ENCODE results near the gene LRRC18. TPM values are rescaled to one million over a fixed set of nuclear protein-coding genes. Genes with fewer than 3 reads are reported as not detected.

LRRC18 gene
- polyA plus RNA-seq, 2 of the 4 experiments (the other 2 are of a cell fraction): not detected

DNA sequence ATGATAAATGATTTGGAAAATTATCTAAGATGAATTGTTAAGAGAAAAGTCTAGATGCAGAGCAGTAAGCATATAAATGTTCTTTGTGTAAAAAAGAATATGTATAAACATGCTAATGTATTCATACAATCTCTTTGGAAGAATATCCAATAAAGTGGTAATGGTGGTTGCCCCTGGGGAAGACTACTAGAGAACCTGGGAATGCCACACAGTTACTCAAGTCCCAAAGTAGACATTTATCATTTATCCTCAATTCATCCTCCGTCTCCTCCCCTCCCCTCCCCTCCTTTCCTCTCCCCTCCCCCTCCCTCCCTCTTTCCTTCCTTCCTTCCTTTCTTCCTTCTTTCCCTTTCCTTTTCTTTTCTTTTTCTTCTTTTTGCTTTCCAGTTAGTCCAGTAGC is 51.7 kb downstream of the LRRC18 start:
- ChIA-PET CTCF (no interaction called here), POLR2A (no interaction called here)
- H3K9me3 ChIP-seq: no peaks in the 10 kb centered on the region
- ATAC-seq (no peak), FAIRE-seq (no peak), DNase-seq (ENCODE audit: low read depth in 1 of 2, low spot score in 1 of 2) (no peak)
- H3K4me3 ChIP-seq: no peak overlapping the region
- no peak for TF ChIP-seq TFCP2L1 (CRISPR knock-in tag; IDR thresholded peaks at IDR 0.05)
- no peak for TF ChIP-seq NR3C1 (IDR thresholded peaks at IDR 0.05)
- no peak for TF ChIP-seq CEBPB (IDR thresholded peaks at IDR 0.05)
- no peak for TF ChIP-seq HDAC2 (IDR thresholded peaks at IDR 0.05)
- TF ChIP-seq CBX8 (IDR thresholded peaks at IDR 0.05): no peak
- no peak for TF ChIP-seq HOXB13 (CRISPR knock-in tag; IDR thresholded peaks at IDR 0.05; ENCODE audit: low read depth)
- no peak for TF ChIP-seq BHLHE40 (IDR thresholded peaks at IDR 0.05; ENCODE audit: low read depth, low read length)
- WGBS (ENCODE audit: missing lambda C conversion rate): 24% methylated on average over 1 of the region's 1 CpG
- H3K4me2 ChIP-seq: no peak overlapping the region
- H3K27ac ChIP-seq: no peak overlapping the region
- no peaks in the 10 kb centered on the region for H3K4me1 ChIP-seq

GRCh38 chr10:48885376-48885775 is 54.3 kb downstream of the LRRC18 start:
- Histone ChIP-seq H3K27ac (no peak overlapping the region), H3K4me1 (no peaks in the 10 kb centered on the region), H3K9me3 (no peaks in the 10 kb centered on the region), H3K4me3 (no peak overlapping the region), H3K4me2 (no peak overlapping the region)
- ATAC-seq: peak; percentile 71 to 74; a peak in 3 of 6 replicates
- DNase-seq (ENCODE audit: low read depth in 1 of 2, low spot score in 1 of 2): peak; percentile 43 to 44
- TF ChIP-seq MAFK (IDR thresholded peaks at IDR 0.05; ENCODE audit: partially characterized antibody): no peak
- no peak for TF ChIP-seq SMC3 (IDR thresholded peaks at IDR 0.05)
- TF ChIP-seq RAD21 (conservative IDR thresholded peaks at IDR 0.05 in 1 of 2, IDR thresholded peaks at IDR 0.05 in 1 of 2): peak; percentile 17 to 51; a peak in 3 of 5 replicates
- no peak for TF ChIP-seq ATOH8 (CRISPR knock-in tag; IDR thresholded peaks at IDR 0.05; ENCODE audit: low read depth)
- FAIRE-seq: no peak
- WGBS (ENCODE audit: missing lambda C conversion rate): 2% methylated on average over 2 of the region's 2 CpGs
- POLR2A ChIA-PET: no interaction called here
- CTCF ChIA-PET: interaction anchor here (1.5 to 1.9 kb wide), 3 partner anchors 9 to 633 kb away, joined by 3 to 6 read pairs (median 5); no protein-coding TSS in a partner anchor

GRCh38 chr10:48884179-48885045 is 55.2 kb downstream of the LRRC18 start:
- DNase-seq (ENCODE audit: low read depth in 1 of 2, low spot score in 1 of 2): no peak

GRCh38 chr10:48883701-48884100 is 55.9 kb downstream of the LRRC18 start:
- ChIA-PET POLR2A (no interaction called here), CTCF (interaction anchor here (1.2 to 1.3 kb wide), 2 partner anchors 11 to 83 kb away, joined by 3 read pairs; no protein-coding TSS in a partner anchor)
- WGBS (ENCODE audit: missing lambda C conversion rate): 9% methylated on average over 4 of the region's 4 CpGs
- FAIRE-seq (no peak), ATAC-seq (no peak), DNase-seq (ENCODE audit: low read depth in 1 of 2, low spot score in 1 of 2) (no peak)
- Histone ChIP-seq H3K4me3 (no peak overlapping the region), H3K4me2 (no peak overlapping the region), H3K4me1 (no peaks in the 10 kb centered on the region), H3K9me3 (no peaks in the 10 kb centered on the region), H3K27ac (no peak overlapping the region)
- TF ChIP-seq NR3C1 (IDR thresholded peaks at IDR 0.05) (no peak), KDM5A (IDR thresholded peaks at IDR 0.05) (no peak), BHLHE40 (IDR thresholded peaks at IDR 0.05; ENCODE audit: low read depth, low read length) (no peak), TP53 (CRISPR knock-in tag; IDR thresholded peaks at IDR 0.05) (no peak), MAFK (IDR thresholded peaks at IDR 0.05; ENCODE audit: partially characterized antibody) (no peak), EP300 (IDR thresholded peaks at IDR 0.05) (no peak), POLR2A (IDR thresholded peaks at IDR 0.05; ENCODE audit: low read length) (no peak), BCL3 (IDR thresholded peaks at IDR 0.05) (no peak), ZNF302 (CRISPR knock-in tag; IDR thresholded peaks at IDR 0.05) (no peak), HES2 (IDR thresholded peaks at IDR 0.05) (no peak), HDAC2 (IDR thresholded peaks at IDR 0.05) (no peak)
- TF ChIP-seq, protein P1, sequence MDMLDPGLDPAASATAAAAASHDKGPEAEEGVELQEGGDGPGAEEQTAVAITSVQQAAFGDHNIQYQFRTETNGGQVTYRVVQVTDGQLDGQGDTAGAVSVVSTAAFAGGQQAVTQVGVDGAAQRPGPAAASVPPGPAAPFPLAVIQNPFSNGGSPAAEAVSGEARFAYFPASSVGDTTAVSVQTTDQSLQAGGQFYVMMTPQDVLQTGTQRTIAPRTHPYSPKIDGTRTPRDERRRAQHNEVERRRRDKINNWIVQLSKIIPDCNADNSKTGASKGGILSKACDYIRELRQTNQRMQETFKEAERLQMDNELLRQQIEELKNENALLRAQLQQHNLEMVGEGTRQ (IDR thresholded peaks at IDR 0.05): no peak
- TF ChIP-seq, protein P2, sequence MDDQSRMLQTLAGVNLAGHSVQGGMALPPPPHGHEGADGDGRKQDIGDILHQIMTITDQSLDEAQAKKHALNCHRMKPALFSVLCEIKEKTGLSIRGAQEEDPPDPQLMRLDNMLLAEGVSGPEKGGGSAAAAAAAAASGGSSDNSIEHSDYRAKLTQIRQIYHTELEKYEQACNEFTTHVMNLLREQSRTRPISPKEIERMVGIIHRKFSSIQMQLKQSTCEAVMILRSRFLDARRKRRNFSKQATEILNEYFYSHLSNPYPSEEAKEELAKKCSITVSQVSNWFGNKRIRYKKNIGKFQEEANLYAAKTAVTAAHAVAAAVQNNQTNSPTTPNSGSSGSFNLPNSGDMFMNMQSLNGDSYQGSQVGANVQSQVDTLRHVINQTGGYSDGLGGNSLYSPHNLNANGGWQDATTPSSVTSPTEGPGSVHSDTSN (IDR thresholded peaks at IDR 0.05): no peak

More at GRCh38 chr10:48884179-48885045, 55.2 kb downstream of the LRRC18 start:
- TF ChIP-seq HOXB13 (CRISPR knock-in tag; IDR thresholded peaks at IDR 0.05; ENCODE audit: low read depth) (no peak), SREBF2 (IDR thresholded peaks at IDR 0.05) (no peak), RCOR1 (IDR thresholded peaks at IDR 0.05; ENCODE audit: low read depth, low read length) (no peak), POLR2AphosphoS2 (conservative IDR thresholded peaks at IDR 0.05; ENCODE audit: low read length) (no peak), NFE2L2 (conservative IDR thresholded peaks at IDR 0.05; ENCODE audit: low read length) (no peak), RFX5 (IDR thresholded peaks at IDR 0.05) (no peak), BHLHE40 (IDR thresholded peaks at IDR 0.05; ENCODE audit: low read depth, low read length) (no peak), ZFP36 (IDR thresholded peaks at IDR 0.05; ENCODE audit: borderline replicate concordance, partially characterized antibody) (no peak), ZSCAN20 (CRISPR knock-in tag; IDR thresholded peaks at IDR 0.05) (no peak)
- Histone ChIP-seq H3K27ac (no peak overlapping the region), H3K4me2 (no peak overlapping the region), H3K4me1 (no peaks in the 10 kb centered on the region), H3K4me3 (no peak overlapping the region), H3K9me3 (no peaks in the 10 kb centered on the region)
- ChIA-PET CTCF (interaction anchor here (1.2 to 1.5 kb wide), 3 partner anchors 12 to 634 kb away, joined by 3 to 6 read pairs (median 3); no protein-coding TSS in a partner anchor), POLR2A (no interaction called here)
- 51% methylated on average over 9 of the region's 9 CpGs for WGBS (ENCODE audit: missing lambda C conversion rate)
- FAIRE-seq (no peak), ATAC-seq (no peak)
